ENCODE measurements around the gene LPP.

Gene LPP

GRCh38 chr3:188156056-188156455 is 2.1 kb downstream of the LPP start:
- H3K4me3 ChIP-seq (ENCODE audit: low read length) = no peak overlapping the region
- peaks cover 25% of the 10 kb centered on the region for H3K4me1 ChIP-seq (ENCODE audit: control insufficient read depth, low read depth, low read length)
- H3K36me3 ChIP-seq (ENCODE audit: control insufficient read depth, low read depth, low read length) = no peaks in the 10 kb centered on the region
- no peak overlapping the region for H3K9ac ChIP-seq (ENCODE audit: low read length)
- H3K27me3 ChIP-seq (ENCODE audit: control insufficient read depth, insufficient read depth, low read length) = no peaks in the 10 kb centered on the region
- H3K9me3 ChIP-seq (ENCODE audit: control insufficient read depth, low read depth, low read length) = no peaks in the 10 kb centered on the region
- H3K27ac ChIP-seq (ENCODE audit: low read length) = no peak overlapping the region

GRCh38 chr3:188157407-188157806 is 3.5 kb downstream of the LPP start:
- Histone ChIP-seq H3K4me1 (ENCODE audit: control insufficient read depth, low read depth, low read length) (peaks cover 21% of the 10 kb centered on the region), H3K9ac (ENCODE audit: low read length) (no peak overlapping the region), H3K27ac (ENCODE audit: low read length) (no peak overlapping the region), H3K9me3 (ENCODE audit: control insufficient read depth, low read depth, low read length) (no peaks in the 10 kb centered on the region), H3K4me3 (ENCODE audit: low read length) (no peak overlapping the region), H3K27me3 (ENCODE audit: control insufficient read depth, insufficient read depth, low read length) (no peaks in the 10 kb centered on the region), H3K36me3 (ENCODE audit: control insufficient read depth, low read depth, low read length) (no peaks in the 10 kb centered on the region)

GRCh38 chr3:188157971-188158370 is 4.0 kb downstream of the LPP start:
- no peaks in the 10 kb centered on the region for H3K9me3 ChIP-seq (ENCODE audit: control insufficient read depth, low read depth, low read length)
- no peaks in the 10 kb centered on the region for H3K36me3 ChIP-seq (ENCODE audit: control insufficient read depth, low read depth, low read length)
- no peaks in the 10 kb centered on the region for H3K27me3 ChIP-seq (ENCODE audit: control insufficient read depth, insufficient read depth, low read length)
- no peak overlapping the region for H3K27ac ChIP-seq (ENCODE audit: low read length)
- H3K4me1 ChIP-seq (ENCODE audit: control insufficient read depth, low read depth, low read length) = peaks cover 15% of the 10 kb centered on the region
- no peak overlapping the region for H3K9ac ChIP-seq (ENCODE audit: low read length)
- no peak overlapping the region for H3K4me3 ChIP-seq (ENCODE audit: low read length)

GRCh38 chr3:188158731-188159310 is 4.9 kb downstream of the LPP start:
- H3K9me3 ChIP-seq (ENCODE audit: control insufficient read depth, low read depth, low read length) = no peaks in the 10 kb centered on the region
- no peak overlapping the region for H3K27ac ChIP-seq (ENCODE audit: low read length)
- no peak overlapping the region for H3K9ac ChIP-seq (ENCODE audit: low read length)
- H3K36me3 ChIP-seq (ENCODE audit: control insufficient read depth, low read depth, low read length) = no peaks in the 10 kb centered on the region
- H3K4me3 ChIP-seq (ENCODE audit: low read length) = no peak overlapping the region
- no peaks in the 10 kb centered on the region for H3K27me3 ChIP-seq (ENCODE audit: control insufficient read depth, insufficient read depth, low read length)
- H3K4me1 ChIP-seq (ENCODE audit: control insufficient read depth, low read depth, low read length) = peaks cover 15% of the 10 kb centered on the region

DNA sequence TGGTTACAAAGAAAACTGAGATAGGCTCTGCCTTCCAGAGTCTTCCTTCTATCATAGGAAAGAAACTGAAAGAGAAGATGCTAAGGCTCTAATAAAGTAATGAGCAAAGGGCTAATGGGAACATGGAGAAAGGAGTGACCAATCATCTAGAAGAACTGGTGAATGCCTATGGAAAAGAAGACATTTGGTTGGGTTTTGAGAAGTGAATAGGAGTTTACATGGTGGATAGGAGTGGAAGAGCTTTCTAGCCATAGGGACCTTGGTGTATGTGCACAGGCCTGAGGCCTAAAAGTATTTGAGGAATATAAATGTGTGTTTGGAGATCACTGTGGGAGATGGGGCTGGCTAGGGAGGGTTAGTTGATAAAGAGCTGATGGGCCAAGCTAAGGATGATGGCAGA is 6.8 kb downstream of the LPP start:
- no peaks in the 10 kb centered on the region for H3K9me3 ChIP-seq (ENCODE audit: control insufficient read depth, low read depth, low read length)
- no peaks in the 10 kb centered on the region for H3K36me3 ChIP-seq (ENCODE audit: control insufficient read depth, low read depth, low read length)
- H3K27me3 ChIP-seq (ENCODE audit: control insufficient read depth, insufficient read depth, low read length) = no peaks in the 10 kb centered on the region
- H3K27ac ChIP-seq (ENCODE audit: low read length) = no peak overlapping the region
- H3K9ac ChIP-seq (ENCODE audit: low read length) = no peak overlapping the region
- H3K4me3 ChIP-seq (ENCODE audit: low read length) = no peak overlapping the region
- peaks cover 5% of the 10 kb centered on the region for H3K4me1 ChIP-seq (ENCODE audit: control insufficient read depth, low read depth, low read length)

DNA sequence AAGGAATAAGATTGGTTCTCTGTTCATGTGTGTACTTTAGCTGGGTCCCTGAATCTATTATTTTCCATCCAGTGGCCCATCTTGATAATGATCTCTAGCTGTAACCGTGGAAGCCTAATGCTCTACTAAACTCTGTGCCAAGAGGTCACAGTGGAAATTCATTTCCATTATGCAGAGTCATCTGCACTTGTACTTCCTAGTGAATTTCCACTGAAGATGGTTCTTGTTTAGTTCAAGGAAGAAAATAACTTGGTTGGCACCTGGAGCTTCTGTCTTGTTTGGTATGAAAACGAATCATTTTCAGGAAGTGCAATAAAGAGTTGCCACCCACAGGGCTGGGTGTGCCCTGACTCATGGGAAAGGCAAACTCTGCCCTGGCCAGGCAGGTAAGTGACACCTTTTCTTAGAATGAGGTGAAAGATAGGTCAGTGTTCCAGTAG is 10.3 kb downstream of the LPP start:
- H3K4me3 ChIP-seq (ENCODE audit: low read length) = no peak overlapping the region

DNA sequence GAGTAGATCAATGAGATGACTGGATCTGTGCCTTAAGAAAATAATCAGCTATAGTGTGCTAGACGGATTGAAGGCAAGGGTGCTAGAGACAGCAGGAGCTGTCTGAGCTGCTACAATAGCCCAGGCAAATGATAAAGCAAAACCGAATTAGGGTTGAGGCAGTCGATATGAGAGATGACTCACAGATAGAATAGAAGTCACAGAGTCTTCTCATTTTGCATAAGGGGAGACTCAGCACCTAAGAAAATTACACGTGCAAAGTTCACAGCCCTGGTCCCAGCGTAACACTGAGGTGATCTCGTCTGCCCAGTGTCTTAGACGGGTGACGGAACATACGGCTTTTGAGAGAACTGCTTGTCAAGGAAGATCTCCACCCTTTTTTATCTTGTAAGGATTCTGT is 11.6 kb downstream of the LPP start:
- Histone ChIP-seq H3K36me3 (ENCODE audit: control insufficient read depth, low read depth, low read length) (no peaks in the 10 kb centered on the region), H3K4me3 (ENCODE audit: low read length) (no peak overlapping the region), H3K27me3 (ENCODE audit: control insufficient read depth, insufficient read depth, low read length) (no peaks in the 10 kb centered on the region), H3K9ac (ENCODE audit: low read length) (no peak overlapping the region), H3K4me1 (ENCODE audit: control insufficient read depth, low read depth, low read length) (peaks cover 12% of the 10 kb centered on the region), H3K9me3 (ENCODE audit: control insufficient read depth, low read depth, low read length) (no peaks in the 10 kb centered on the region), H3K27ac (ENCODE audit: low read length) (no peak overlapping the region)

More for the DNA sequence above, 10.3 kb downstream of the LPP start:
- Histone ChIP-seq H3K9ac (ENCODE audit: low read length) (no peak overlapping the region), H3K36me3 (ENCODE audit: control insufficient read depth, low read depth, low read length) (no peaks in the 10 kb centered on the region), H3K27me3 (ENCODE audit: control insufficient read depth, insufficient read depth, low read length) (no peaks in the 10 kb centered on the region), H3K4me1 (ENCODE audit: control insufficient read depth, low read depth, low read length) (peaks cover 12% of the 10 kb centered on the region), H3K9me3 (ENCODE audit: control insufficient read depth, low read depth, low read length) (no peaks in the 10 kb centered on the region), H3K27ac (ENCODE audit: low read length) (no peak overlapping the region)

GRCh38 chr3:188166441-188166840 is 12.5 kb downstream of the LPP start:
- Histone ChIP-seq H3K36me3 (ENCODE audit: control insufficient read depth, low read depth, low read length) (no peaks in the 10 kb centered on the region), H3K9ac (ENCODE audit: low read length) (no peak overlapping the region), H3K4me3 (ENCODE audit: low read length) (no peak overlapping the region), H3K4me1 (ENCODE audit: control insufficient read depth, low read depth, low read length) (peaks cover 12% of the 10 kb centered on the region), H3K9me3 (ENCODE audit: control insufficient read depth, low read depth, low read length) (no peaks in the 10 kb centered on the region), H3K27ac (ENCODE audit: low read length) (no peak overlapping the region), H3K27me3 (ENCODE audit: control insufficient read depth, insufficient read depth, low read length) (no peaks in the 10 kb centered on the region)

DNA sequence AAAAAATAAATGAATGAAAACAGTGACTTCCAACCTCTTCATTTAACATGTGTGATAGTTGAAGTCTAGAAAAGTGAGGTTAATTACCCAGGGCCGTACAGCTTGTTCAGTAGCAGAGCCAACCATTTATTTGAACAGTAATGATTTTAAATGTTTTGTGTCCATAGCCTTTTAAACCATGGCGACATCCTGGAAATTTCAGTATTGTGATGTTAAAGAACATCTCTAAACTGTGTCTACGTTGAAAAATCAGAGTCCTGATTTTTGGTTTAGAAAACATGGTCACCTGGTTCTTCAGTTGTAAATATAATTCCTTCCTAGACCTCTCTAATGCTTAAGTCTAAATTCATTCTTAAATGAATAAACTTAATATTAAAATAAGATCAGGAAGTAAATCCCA is 14.2 kb downstream of the LPP start:
- Histone ChIP-seq H3K27me3 (ENCODE audit: control insufficient read depth, insufficient read depth, low read length) (no peaks in the 10 kb centered on the region), H3K4me1 (ENCODE audit: control insufficient read depth, low read depth, low read length) (peaks cover 12% of the 10 kb centered on the region), H3K9me3 (ENCODE audit: control insufficient read depth, low read depth, low read length) (no peaks in the 10 kb centered on the region), H3K9ac (ENCODE audit: low read length) (no peak overlapping the region), H3K36me3 (ENCODE audit: control insufficient read depth, low read depth, low read length) (no peaks in the 10 kb centered on the region), H3K4me3 (ENCODE audit: low read length) (no peak overlapping the region), H3K27ac (ENCODE audit: low read length) (no peak overlapping the region)

DNA sequence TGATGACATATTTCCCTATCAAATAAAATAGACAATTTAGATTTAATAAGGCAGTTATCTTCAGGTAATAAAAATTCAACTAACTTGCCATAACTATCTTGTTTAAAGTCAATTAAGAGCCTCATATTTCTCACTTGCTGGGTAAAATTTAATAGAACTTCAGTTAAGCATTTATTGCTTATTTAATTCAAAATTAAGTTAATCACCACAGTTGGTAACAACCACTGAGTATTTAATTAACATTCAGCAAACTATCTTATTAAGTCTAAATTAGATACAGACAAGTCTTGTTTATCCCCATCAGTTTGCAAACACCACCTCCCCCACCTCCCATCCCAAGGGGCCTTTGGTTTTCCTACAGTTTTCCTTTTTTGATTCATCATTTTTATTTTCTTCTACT is 14.7 kb downstream of the LPP start:
- no peaks in the 10 kb centered on the region for H3K9me3 ChIP-seq (ENCODE audit: control insufficient read depth, low read depth, low read length)
- H3K9ac ChIP-seq (ENCODE audit: low read length) = no peak overlapping the region
- peaks cover 12% of the 10 kb centered on the region for H3K4me1 ChIP-seq (ENCODE audit: control insufficient read depth, low read depth, low read length)
- H3K27ac ChIP-seq (ENCODE audit: low read length) = no peak overlapping the region
- H3K4me3 ChIP-seq (ENCODE audit: low read length) = no peak overlapping the region
- no peaks in the 10 kb centered on the region for H3K36me3 ChIP-seq (ENCODE audit: control insufficient read depth, low read depth, low read length)
- no peaks in the 10 kb centered on the region for H3K27me3 ChIP-seq (ENCODE audit: control insufficient read depth, insufficient read depth, low read length)

GRCh38 chr3:188169830-188170455 is 16.0 kb downstream of the LPP start:
- no peaks in the 10 kb centered on the region for H3K27me3 ChIP-seq (ENCODE audit: control insufficient read depth, insufficient read depth, low read length)
- H3K9me3 ChIP-seq (ENCODE audit: control insufficient read depth, low read depth, low read length) = no peaks in the 10 kb centered on the region
- no peak overlapping the region for H3K9ac ChIP-seq (ENCODE audit: low read length)
- no peak overlapping the region for H3K4me3 ChIP-seq (ENCODE audit: low read length)
- H3K27ac ChIP-seq (ENCODE audit: low read length) = no peak overlapping the region
- no peaks in the 10 kb centered on the region for H3K36me3 ChIP-seq (ENCODE audit: control insufficient read depth, low read depth, low read length)
- peaks cover 12% of the 10 kb centered on the region for H3K4me1 ChIP-seq (ENCODE audit: control insufficient read depth, low read depth, low read length)

Measured in iPS-18a (cell line).